Calu3 (cell line): ENCODE measurements around the gene RNASE1. TPM values are rescaled to one million over a fixed set of nuclear protein-coding genes. Genes with fewer than 3 reads are reported as not detected.

Experiments
- BruUV-seq: library from RNA; stranded (reverse); fragments of 400-500 nt; replicated peaks from 2 replicates; lab custom pipeline; 2021; lab: Mats Ljungman, UMichigan
- CTCF ChIA-PET: fragments of 300-600 bp; sonication (Branson Sonifier 250); formaldehyde crosslinking; loops from one replicate; lab custom pipeline; 2022; ENCODE audit warnings: antibody characterized with exemption; lab: Charles Lee
- DNase-seq: peaks from one replicate; pipeline ENCODE4 v3.0.0; 2022
- H3K27ac Mint-ChIP-seq: one replicate; pipeline ENCODE4 v1.8.0; 2022; ENCODE audit warnings: mixed read lengths; ENCODE audit not compliant: unreplicated experiment
- H3K27me3 Mint-ChIP-seq: one replicate; pipeline ENCODE4 v1.8.0; 2022; ENCODE audit warnings: mixed read lengths; ENCODE audit not compliant: unreplicated experiment
- H3K36me3 Mint-ChIP-seq: one replicate; pipeline ENCODE4 v1.8.0; 2022; ENCODE audit warnings: mild to moderate bottlenecking, moderate library complexity, mixed read lengths; ENCODE audit not compliant: insufficient read depth, unreplicated experiment
- H3K4me1 Mint-ChIP-seq: one replicate; pipeline ENCODE4 v1.8.0; 2022; ENCODE audit warnings: mild to moderate bottlenecking, low read depth, mixed read lengths; ENCODE audit not compliant: unreplicated experiment
- H3K4me3 Mint-ChIP-seq: one replicate; pipeline ENCODE4 v1.8.0; 2022; ENCODE audit warnings: mild to moderate bottlenecking, low read depth, moderate library complexity, mixed read lengths; ENCODE audit not compliant: unreplicated experiment
- H3K9me3 Mint-ChIP-seq: one replicate; pipeline ENCODE4 v1.8.0; 2022; ENCODE audit warnings: low read depth, mixed read lengths; ENCODE audit not compliant: unreplicated experiment
- intact Hi-C: fragments of 100-400 bp; cut with micrococcal nuclease; formaldehyde crosslinking; loops from one replicate; pipeline ENCODE4 v1.10.0; 2022; ENCODE audit not compliant: unreplicated experiment
- total RNA-seq: library from RNA; stranded (reverse); gene quantifications from 2 replicates; pipeline ENCODE4 v1.2.3, GENCODE V29; 2022
- TF ChIP-seq, protein P1 (sequence below): fragments of 200-600 bp; IDR thresholded peaks from one replicate; pipeline ENCODE4 v1.8.0; 2022; ENCODE audit warnings: antibody characterized with exemption; ENCODE audit not compliant: unreplicated experiment

Gene RNASE1
- total RNA-seq, 1 experiment from 2014 or later: 45.8 TPM

DNA sequence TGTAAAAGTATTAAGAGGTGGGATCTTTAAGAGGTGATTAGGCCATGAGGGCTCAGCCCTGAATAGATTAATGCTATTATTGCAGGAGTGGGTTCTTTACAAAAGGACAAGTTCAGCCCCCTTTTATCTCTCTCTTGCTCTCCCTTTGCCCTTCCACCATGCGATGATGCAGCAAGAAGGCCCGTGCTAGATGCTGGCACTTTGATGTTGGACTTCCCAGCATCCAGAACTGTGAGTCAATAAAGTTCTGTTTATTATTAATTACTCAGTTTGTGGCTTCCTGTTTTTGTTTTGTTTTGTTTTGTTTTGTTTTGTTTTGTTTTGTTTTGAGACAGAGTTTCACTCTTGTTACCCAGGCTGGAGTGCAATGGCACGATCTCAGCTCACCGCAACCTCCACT lies 10.1 kb downstream of the RNASE1 start:
- BruUV-seq: no TSS peak
- DNase-seq: no peak
- CTCF ChIA-PET: no interaction called here
- intact Hi-C loops: no loop called here
- Mint-ChIP-seq H3K9me3 (no peaks in the 10 kb centered on the region), H3K4me3 (no peak overlapping the region), H3K27me3 (no peaks in the 10 kb centered on the region), H3K36me3 (peaks cover 5% of the 10 kb centered on the region), H3K27ac (no peak overlapping the region), H3K4me1 (peaks cover 9% of the 10 kb centered on the region)
- TF ChIP-seq, protein P1, sequence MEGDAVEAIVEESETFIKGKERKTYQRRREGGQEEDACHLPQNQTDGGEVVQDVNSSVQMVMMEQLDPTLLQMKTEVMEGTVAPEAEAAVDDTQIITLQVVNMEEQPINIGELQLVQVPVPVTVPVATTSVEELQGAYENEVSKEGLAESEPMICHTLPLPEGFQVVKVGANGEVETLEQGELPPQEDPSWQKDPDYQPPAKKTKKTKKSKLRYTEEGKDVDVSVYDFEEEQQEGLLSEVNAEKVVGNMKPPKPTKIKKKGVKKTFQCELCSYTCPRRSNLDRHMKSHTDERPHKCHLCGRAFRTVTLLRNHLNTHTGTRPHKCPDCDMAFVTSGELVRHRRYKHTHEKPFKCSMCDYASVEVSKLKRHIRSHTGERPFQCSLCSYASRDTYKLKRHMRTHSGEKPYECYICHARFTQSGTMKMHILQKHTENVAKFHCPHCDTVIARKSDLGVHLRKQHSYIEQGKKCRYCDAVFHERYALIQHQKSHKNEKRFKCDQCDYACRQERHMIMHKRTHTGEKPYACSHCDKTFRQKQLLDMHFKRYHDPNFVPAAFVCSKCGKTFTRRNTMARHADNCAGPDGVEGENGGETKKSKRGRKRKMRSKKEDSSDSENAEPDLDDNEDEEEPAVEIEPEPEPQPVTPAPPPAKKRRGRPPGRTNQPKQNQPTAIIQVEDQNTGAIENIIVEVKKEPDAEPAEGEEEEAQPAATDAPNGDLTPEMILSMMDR: no peak

DNA sequence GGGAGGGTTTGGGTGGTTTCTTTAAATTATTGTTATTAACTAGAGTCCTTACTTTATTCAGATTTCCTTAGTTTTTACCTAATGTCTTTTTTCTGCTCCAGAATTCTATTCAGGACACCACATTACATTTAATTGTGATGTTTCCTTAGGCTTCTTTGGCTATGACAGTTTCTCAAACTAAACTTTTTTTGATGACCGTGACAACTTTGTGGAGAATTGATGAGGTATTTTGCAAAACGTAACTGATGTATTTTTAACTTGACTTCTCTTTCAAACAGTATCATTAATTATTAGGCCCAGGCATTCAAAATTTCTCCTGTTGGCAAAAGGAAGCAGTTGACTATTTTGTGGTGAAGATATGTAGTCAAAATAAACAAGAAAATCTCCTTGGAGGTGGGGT lies 11.0 kb downstream of the RNASE1 start:
- intact Hi-C loops: no loop called here
- no TSS peak for BruUV-seq
- H3K27ac Mint-ChIP-seq: no peak overlapping the region
- CTCF ChIA-PET: no interaction called here
- TF ChIP-seq, protein P1: no peak
- no peaks in the 10 kb centered on the region for H3K27me3 Mint-ChIP-seq
- H3K36me3 Mint-ChIP-seq: peaks cover 5% of the 10 kb centered on the region
- DNase-seq: no peak
- no peak overlapping the region for H3K4me3 Mint-ChIP-seq
- no peaks in the 10 kb centered on the region for H3K9me3 Mint-ChIP-seq
- H3K4me1 Mint-ChIP-seq: peaks cover 9% of the 10 kb centered on the region

DNA sequence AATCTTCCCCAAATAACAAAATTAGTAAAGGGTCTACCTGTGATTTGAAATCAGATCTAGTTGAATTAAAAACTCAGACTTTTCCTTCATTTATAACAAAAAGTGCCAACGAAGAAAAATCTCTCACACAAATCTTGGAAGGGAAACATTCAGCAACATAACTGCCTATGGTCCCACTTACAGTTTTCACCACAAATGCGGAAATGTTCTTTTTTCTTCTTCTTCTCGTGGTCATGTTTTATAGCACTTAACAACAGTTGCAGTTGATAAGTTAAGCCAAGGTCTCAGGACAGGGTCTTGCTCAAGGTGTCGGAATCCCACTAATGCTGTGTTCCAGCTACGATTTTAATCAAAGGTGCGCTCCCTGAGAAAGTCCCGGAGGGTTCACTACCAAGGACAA lies 11.5 kb downstream of the RNASE1 start:
- Mint-ChIP-seq H3K4me1 (peaks cover 9% of the 10 kb centered on the region), H3K36me3 (peaks cover 5% of the 10 kb centered on the region), H3K4me3 (no peak overlapping the region), H3K9me3 (no peaks in the 10 kb centered on the region), H3K27ac (no peak overlapping the region), H3K27me3 (no peaks in the 10 kb centered on the region)
- no peak for DNase-seq
- TF ChIP-seq, protein P1: no peak
- intact Hi-C loops: no loop called here
- CTCF ChIA-PET: no interaction called here
- no TSS peak for BruUV-seq

DNA sequence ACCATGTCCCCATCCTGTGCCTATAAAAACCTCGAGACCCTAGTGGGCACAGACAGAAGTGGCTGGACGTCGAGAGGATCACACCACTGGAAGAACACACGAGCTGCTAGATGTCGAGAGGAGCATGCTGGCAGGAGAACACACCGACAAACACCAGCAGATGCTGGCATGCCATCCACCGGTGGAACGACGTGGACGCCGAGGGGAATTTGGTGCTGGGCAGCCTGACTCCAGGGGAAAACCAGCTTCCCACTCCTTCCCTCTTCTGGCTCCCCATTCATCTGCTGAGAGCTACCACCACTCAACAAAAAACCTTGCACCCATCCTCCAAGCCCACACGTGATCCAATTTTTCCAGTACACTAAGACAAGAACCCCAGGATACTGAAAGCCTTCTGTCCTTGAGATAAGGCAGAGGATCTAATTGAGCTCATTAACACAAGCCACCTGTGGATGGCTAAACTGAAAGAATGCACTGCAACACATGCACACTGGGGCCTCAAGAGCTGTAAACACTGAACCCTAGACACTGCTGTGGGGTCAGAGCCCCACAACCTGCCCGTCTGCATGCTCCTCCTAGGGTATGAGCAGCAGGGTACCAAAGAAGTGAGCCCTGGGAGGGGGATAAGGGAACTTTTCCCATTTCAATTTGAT lies 12.1 kb downstream of the RNASE1 start:
- TF ChIP-seq, protein P1: no peak
- Mint-ChIP-seq H3K27me3 (no peaks in the 10 kb centered on the region), H3K4me1 (peaks cover 9% of the 10 kb centered on the region), H3K4me3 (no peak overlapping the region), H3K36me3 (peaks cover 5% of the 10 kb centered on the region), H3K27ac (no peak overlapping the region), H3K9me3 (no peaks in the 10 kb centered on the region)
- CTCF ChIA-PET: no interaction called here
- no peak for DNase-seq
- intact Hi-C loops: no loop called here
- BruUV-seq: no TSS peak
